Lower lobe of right lung (tissue), 2 donors: ENCODE data around the gene SORCS2. TPM values are rescaled to one million over a fixed set of nuclear protein-coding genes. Genes with fewer than 3 reads are reported as not detected.

Experiments
- ATAC-seq, 2 donors: fragments of 200-7000 bp; cut with Tn5 transposase; one replicate each; pipeline ENCODE4 v1.9.1; 2020 to 2022; ENCODE audit warnings: mild to moderate bottlenecking in 2 of 2, moderate library complexity in 2 of 2
- DNase-seq: peaks from one replicate; pipeline ENCODE4 v3.0.0-alpha.2; 2020
- H3K27ac ChIP-seq: fragments of 200-600 bp; one replicate; pipeline ENCODE4 v1.8.0; 2022
- H3K27me3 ChIP-seq: fragments of 200-600 bp; one replicate; pipeline ENCODE4 v1.8.0; 2022; ENCODE audit warnings: low read depth
- H3K36me3 ChIP-seq: fragments of 200-600 bp; one replicate; pipeline ENCODE4 v1.8.0; 2022; ENCODE audit warnings: mild to moderate bottlenecking
- H3K4me1 ChIP-seq: fragments of 200-600 bp; one replicate; pipeline ENCODE4 v1.8.0; 2022
- H3K4me3 ChIP-seq: fragments of 200-600 bp; one replicate; pipeline ENCODE4 v1.8.0; 2022; ENCODE audit warnings: mild to moderate bottlenecking
- H3K9me3 ChIP-seq: fragments of 200-600 bp; one replicate; pipeline ENCODE4 v1.8.0; 2022
- CTCF ChIP-seq: fragments of 200-600 bp; IDR thresholded peaks from one replicate; pipeline ENCODE4 v1.8.0; 2022; ENCODE audit warnings: antibody characterized with exemption, mild to moderate bottlenecking
- intact Hi-C: fragments of 100-400 bp; cut with DNase I; formaldehyde crosslinking; loops from one replicate; pipeline ENCODE4 v1.11.0; 2022
- total RNA-seq: library from RNA; stranded (reverse); fragmentation: NEBNext Ultra II Directional; extraction: Animal tissue kit (Norgen Biotek cat#: 25700); gene quantifications from one replicate; pipeline ENCODE4 v1.2.1, GENCODE V29; 2021
- donor health status: DM: no; HTN: yes; CAD: no; lungs with severe emphysema.

Gene SORCS2
- total RNA-seq, 1 donor from 2014 or later, result 5.8 TPM

DNA sequence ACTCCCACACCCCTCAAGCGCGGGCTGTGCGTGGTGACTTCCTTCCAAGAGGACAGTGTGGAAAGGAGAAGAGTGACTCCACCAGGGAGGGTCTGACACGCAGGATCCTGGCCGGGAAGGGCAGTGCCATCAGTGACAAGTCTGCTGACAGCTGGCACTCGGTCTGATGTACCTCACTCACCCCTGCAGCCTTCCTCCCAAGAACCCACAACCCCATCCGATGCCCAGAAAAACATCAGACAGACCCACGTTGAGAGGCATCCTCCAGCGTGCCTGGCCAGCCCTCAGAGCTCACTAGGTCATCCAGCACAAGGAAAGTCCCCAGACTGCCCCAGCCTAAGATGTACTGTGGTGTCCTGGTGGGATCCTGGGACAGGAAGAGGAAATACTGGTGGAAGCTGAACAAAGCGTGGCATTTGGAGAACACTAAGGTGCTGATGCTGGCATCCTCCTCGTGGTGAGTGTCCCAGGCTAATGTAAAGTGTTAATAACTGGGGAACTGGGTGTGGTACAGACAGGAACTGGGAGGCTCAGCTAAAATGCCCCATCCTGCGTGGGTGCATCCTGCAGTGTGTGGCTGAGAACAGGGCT, 442.4 kb downstream of the SORCS2 start:
- Histone ChIP-seq H3K4me3 (no peak overlapping the region), H3K27ac (no peak overlapping the region), H3K4me1 (peaks cover 20% of the 10 kb centered on the region), H3K36me3 (no peaks in the 10 kb centered on the region), H3K27me3 (peaks cover 19% of the 10 kb centered on the region), H3K9me3 (no peaks in the 10 kb centered on the region)
- ATAC-seq (peak in 1 of 2 donors; percentile 21), DNase-seq (peak; percentile 45)
- intact Hi-C loops, result no loop called here
- no peak for TF ChIP-seq CTCF

DNA sequence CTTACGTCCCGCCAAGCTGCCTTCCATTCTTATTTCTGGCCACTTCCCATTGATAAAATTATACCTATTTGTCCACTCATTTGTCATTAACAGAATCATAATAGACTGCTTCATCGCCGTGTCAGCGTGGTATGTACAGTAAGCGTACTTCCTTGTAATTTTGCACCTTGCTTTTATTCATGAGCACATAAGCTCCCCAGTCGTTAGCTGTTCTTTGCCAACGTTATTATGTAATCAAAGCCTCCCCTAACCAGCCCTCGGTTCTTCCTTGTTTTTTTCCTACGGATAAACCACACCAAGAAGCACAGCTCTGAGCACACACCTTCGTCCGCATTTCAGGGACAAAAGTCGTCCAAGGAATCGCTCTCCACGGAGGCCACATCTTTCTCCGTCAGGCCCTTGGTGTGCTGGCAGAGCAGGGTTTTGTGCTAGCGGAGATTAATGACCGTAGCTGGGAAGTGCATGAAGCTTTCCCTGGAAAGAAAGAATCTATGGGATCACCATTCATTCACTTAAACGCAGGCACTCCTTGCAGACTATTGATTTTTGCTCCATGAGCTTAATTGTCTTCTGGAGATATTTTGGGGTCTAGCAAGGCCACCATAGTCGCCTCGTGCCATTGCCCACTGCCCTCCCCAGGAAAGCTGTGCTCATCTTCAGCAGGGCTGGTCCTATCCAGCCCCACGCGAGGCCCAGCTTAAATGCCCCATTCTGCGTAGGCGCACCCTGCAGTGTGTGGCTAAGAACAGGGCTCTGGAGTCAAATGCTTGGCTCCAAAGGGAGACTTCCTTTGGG, 443.3 kb downstream of the SORCS2 start:
- DNase-seq, result no peak
- H3K4me1 ChIP-seq, result peaks cover 20% of the 10 kb centered on the region
- intact Hi-C loops, result no loop called here

DNA sequence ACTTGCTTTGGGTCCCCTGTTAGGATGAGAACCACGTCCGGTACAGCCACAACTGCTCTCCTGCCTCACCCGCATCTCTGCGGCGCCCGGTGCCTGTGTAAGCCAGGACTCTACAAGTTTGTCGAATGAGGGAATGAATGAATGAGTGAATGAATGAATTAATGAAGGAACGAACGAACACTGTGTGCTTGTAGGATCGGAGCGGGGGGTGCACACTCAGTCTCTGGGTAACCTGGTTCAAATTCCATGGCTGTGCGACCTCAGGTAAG, 443.8 kb downstream of the SORCS2 start:
- Histone ChIP-seq H3K27me3 (peaks cover 19% of the 10 kb centered on the region), H3K4me3 (no peak overlapping the region), H3K27ac (no peak overlapping the region), H3K9me3 (no peaks in the 10 kb centered on the region), H3K4me1 (peaks cover 16% of the 10 kb centered on the region), H3K36me3 (no peaks in the 10 kb centered on the region)
- ATAC-seq (no peak), DNase-seq (no peak)
- TF ChIP-seq CTCF, result no peak
- intact Hi-C loops, result no loop called here

More for the DNA sequence above, 443.3 kb downstream of the SORCS2 start:
- Histone ChIP-seq H3K27me3 (peaks cover 19% of the 10 kb centered on the region), H3K4me3 (no peak overlapping the region), H3K9me3 (no peaks in the 10 kb centered on the region), H3K36me3 (no peaks in the 10 kb centered on the region), H3K27ac (no peak overlapping the region)
- ATAC-seq, result no peak
- TF ChIP-seq CTCF, result no peak

- DNase-seq, result no peak
- no peak for TF ChIP-seq CTCF
- ATAC-seq, result no peak
- Histone ChIP-seq H3K9me3 (no peaks in the 10 kb centered on the region), H3K4me1 (peaks cover 15% of the 10 kb centered on the region), H3K36me3 (no peaks in the 10 kb centered on the region), H3K27me3 (peaks cover 10% of the 10 kb centered on the region), H3K4me3 (no peak overlapping the region), H3K27ac (no peak overlapping the region)
- intact Hi-C loops, result no loop called here
Measured at GRCh38 chr4:7637139-7637538, 444.8 kb downstream of the SORCS2 start.

- no peak for ATAC-seq
- intact Hi-C loops, result no loop called here
Measured at GRCh38 chr4:7637971-7638370, 445.6 kb downstream of the SORCS2 start.

More at GRCh38 chr4:7637971-7638370, 445.6 kb downstream of the SORCS2 start:
- DNase-seq, result no peak
- peaks cover 2% of the 10 kb centered on the region for H3K27me3 ChIP-seq
- H3K4me3 ChIP-seq, result no peak overlapping the region
- peaks cover 15% of the 10 kb centered on the region for H3K4me1 ChIP-seq
- TF ChIP-seq CTCF, result no peak
- H3K36me3 ChIP-seq, result no peaks in the 10 kb centered on the region
- H3K9me3 ChIP-seq, result no peaks in the 10 kb centered on the region
- no peak overlapping the region for H3K27ac ChIP-seq
